OCI-LY3 (cell line): ENCODE results near the gene PAN3.

Source experiments
- H2AFZ ChIP-seq: fragments of 200-600, 300-600 bp; shearing (Covaris generic); 2 replicates; pipeline ENCODE4 v1.6.0; 2014; ENCODE audit warnings: antibody characterized with exemption, low read depth, low read length
- H3K27ac ChIP-seq: fragments of 200-600, 300-600 bp; sonication (generic); 2 replicates; pipeline ENCODE4 v1.5.1; 2014; ENCODE audit warnings: mild to moderate bottlenecking, low read length, moderate library complexity, mixed read lengths
- H3K27me3 ChIP-seq: fragments of 200-600, 300-600 bp; sonication (generic); 2 replicates; pipeline ENCODE4 v1.6.1; 2014; ENCODE audit warnings: low read depth, low read length, mixed read lengths
- H3K36me3 ChIP-seq: fragments of 200-600, 300-600 bp; sonication (generic); replicated peaks from 2 replicates; pipeline ENCODE3; 2014; ENCODE audit warnings: low read depth, low read length, mixed read lengths
- H3K4me1 ChIP-seq: fragments of 300-600, 200-600 bp; sonication (generic); 2 replicates; pipeline ENCODE4 v1.6.1; 2014; ENCODE audit warnings: low read length, mixed read lengths
- H3K4me2 ChIP-seq: fragments of 200-600, 300-600 bp; sonication (generic); 2 replicates; pipeline ENCODE4 v1.6.1; 2014; ENCODE audit warnings: low read length, mixed read lengths
- H3K4me3 ChIP-seq: fragments of 300-600, 200-600 bp; sonication (generic); 2 replicates; pipeline ENCODE4 v1.5.1; 2014; ENCODE audit warnings: antibody characterized with exemption, mild to moderate bottlenecking, low read length, moderate library complexity
- H3K79me2 ChIP-seq: fragments of 300-600, 200-600 bp; shearing (Covaris generic); 2 replicates; pipeline ENCODE4 v1.6.1; 2014; ENCODE audit warnings: mild to moderate bottlenecking, low read length, mixed read lengths
- H3K9ac ChIP-seq: fragments of 300-600, 200-600 bp; shearing (Covaris generic); 2 replicates; pipeline ENCODE4 v1.6.0; 2014; ENCODE audit warnings: mild to moderate bottlenecking, low read length, moderate library complexity
- H3K9me3 ChIP-seq: fragments of 200-600, 300-600 bp; shearing (Covaris generic); 2 replicates; pipeline ENCODE4 v1.6.1; 2014; ENCODE audit warnings: low read length, mixed read lengths; ENCODE audit not compliant: insufficient read depth
- H4K20me1 ChIP-seq: fragments of 200-600, 300-600 bp; sonication (generic); 2 replicates; pipeline ENCODE4 v1.6.1; 2016; ENCODE audit warnings: low read length, mixed read lengths; ENCODE audit not compliant: insufficient read depth
- CTCF ChIP-seq: fragments of 200-600, 300-600 bp; sonication (generic); IDR thresholded peaks from 2 replicates; pipeline ENCODE4 v1.5.1; 2014; ENCODE audit warnings: antibody characterized with exemption, low read length, low read depth
- EZH2phosphoT487 ChIP-seq: fragments of 200-600 bp; shearing (Covaris generic); IDR thresholded peaks from 2 replicates; pipeline ENCODE4 v1.6.1; 2018; ENCODE audit warnings: antibody characterized with exemption, mixed run types, low read depth

The PAN3 gene

GRCh38 chr13:28138012-28138755, at the start of gene PAN3:
TSS of gene PAN3 (plus strand) at chr13:28138545. CDS start at chr13:28138658, 113 bp downstream.
- peak within 1 kb of the TSS; percentile 86 for H3K4me3 ChIP-seq
- H3K4me2 ChIP-seq: peak within 1 kb of the TSS; percentile 89
- H3K9ac ChIP-seq: peak within 1 kb of the TSS; percentile 89
- peaks cover 35% of the 10 kb centered on the region for H4K20me1 ChIP-seq
- peaks cover 65% of the 10 kb centered on the region for H3K79me2 ChIP-seq
- no peaks in the 10 kb centered on the region for H3K27me3 ChIP-seq
- H3K9me3 ChIP-seq: no peaks in the 10 kb centered on the region
- H3K36me3 ChIP-seq: no peaks in the 10 kb centered on the region
- peak within 1 kb of the TSS; percentile 37 for H2AFZ ChIP-seq
- H3K4me1 ChIP-seq: peaks cover 15% of the 10 kb centered on the region
- peak within 1 kb of the TSS; percentile 88 for H3K27ac ChIP-seq
- TF ChIP-seq CTCF: peak; percentile 26; the same call in 1 of the 2 replicates
- no peak for TF ChIP-seq EZH2phosphoT487

GRCh38 chr13:28089065-28089464, 49.3 kb upstream of the PAN3 start:
- TF ChIP-seq CTCF: no peak
- no peak for TF ChIP-seq EZH2phosphoT487

GRCh38 chr13:28092431-28092830, 45.9 kb upstream of the PAN3 start:
- H3K4me3 ChIP-seq: no peak overlapping the region
- no peaks in the 10 kb centered on the region for H3K36me3 ChIP-seq
- H3K4me2 ChIP-seq: no peak overlapping the region
- H3K27ac ChIP-seq: no peak overlapping the region
- H4K20me1 ChIP-seq: no peaks in the 10 kb centered on the region
- H3K4me1 ChIP-seq: peaks cover 7% of the 10 kb centered on the region
- no peak overlapping the region for H2AFZ ChIP-seq
- no peaks in the 10 kb centered on the region for H3K9me3 ChIP-seq
- no peaks in the 10 kb centered on the region for H3K79me2 ChIP-seq
- no peak for TF ChIP-seq EZH2phosphoT487
- TF ChIP-seq CTCF: no peak
- H3K9ac ChIP-seq: no peak overlapping the region
- H3K27me3 ChIP-seq: peaks cover 8% of the 10 kb centered on the region; the same call in 1 of the 2 replicates

More at GRCh38 chr13:28089065-28089464, 49.3 kb upstream of the PAN3 start:
- Histone ChIP-seq H3K27me3 (0 out of 2 replicates have a peak, but pooled peaks cover 3% of the 10 kb centered on the region), H3K4me1 (peaks cover 5% of the 10 kb centered on the region), H4K20me1 (no peaks in the 10 kb centered on the region), H3K36me3 (no peaks in the 10 kb centered on the region), H3K9me3 (no peaks in the 10 kb centered on the region), H3K4me2 (no peak overlapping the region), H3K79me2 (no peaks in the 10 kb centered on the region), H2AFZ (no peak overlapping the region), H3K4me3 (no peak overlapping the region), H3K9ac (no peak overlapping the region), H3K27ac (no peak overlapping the region)

- Histone ChIP-seq H3K4me1 (peaks cover 7% of the 10 kb centered on the region), H3K36me3 (no peaks in the 10 kb centered on the region), H2AFZ (peak overlapping the region; percentile 49; the same call in 1 of the 2 replicates), H3K9me3 (no peaks in the 10 kb centered on the region), H3K4me3 (no peak overlapping the region), H4K20me1 (no peaks in the 10 kb centered on the region), H3K27ac (no peak overlapping the region), H3K27me3 (peaks cover 13% of the 10 kb centered on the region; the same call in 1 of the 2 replicates), H3K79me2 (no peaks in the 10 kb centered on the region), H3K9ac (no peak overlapping the region), H3K4me2 (no peak overlapping the region)
- no peak for TF ChIP-seq CTCF
- no peak for TF ChIP-seq EZH2phosphoT487
These were observed 44.5 kb upstream of the PAN3 start for GRCh38 chr13:28093881-28094280.
